ENCODE measurements around the gene PDLIM7.

DNA sequence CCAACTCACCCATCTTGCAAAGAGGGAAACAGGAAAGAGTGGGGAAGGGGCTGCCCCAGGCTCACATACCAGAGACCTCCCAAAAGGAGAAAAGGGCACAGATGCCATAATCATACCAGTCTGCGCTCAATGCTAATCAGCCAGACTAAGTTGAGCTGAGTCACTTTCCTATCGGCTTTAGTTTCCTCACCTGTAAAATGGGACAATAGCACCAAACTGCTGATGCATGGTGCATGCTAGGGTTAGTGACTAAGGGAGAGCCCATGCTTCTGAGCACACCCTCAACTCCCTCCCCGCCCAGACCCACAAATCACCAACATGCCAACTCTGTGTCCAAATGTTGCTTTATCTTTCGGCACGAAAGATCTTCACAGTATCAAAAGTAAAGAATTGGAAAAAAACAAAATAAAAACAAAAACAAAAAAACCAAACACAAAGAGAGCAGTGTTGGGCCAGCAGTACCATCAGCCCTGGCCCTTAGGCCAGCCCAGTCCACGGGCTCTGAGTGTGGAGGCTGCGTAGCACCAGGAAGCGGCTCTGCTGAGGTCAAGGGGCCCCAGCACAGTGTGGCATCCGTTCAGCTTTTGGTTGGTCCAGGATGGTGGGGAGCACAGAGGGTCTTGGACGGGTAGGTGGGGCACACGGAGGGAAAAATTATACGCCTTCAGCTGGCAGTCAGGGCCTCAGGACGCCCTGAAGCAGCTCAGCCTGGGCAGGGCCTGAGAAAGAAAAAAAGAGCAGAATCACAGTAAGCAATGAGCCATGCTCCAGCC is 22.2 kb upstream of the PDLIM7 start:
- no peak for TF ChIP-seq POLR2AphosphoS5 (IDR thresholded peaks at IDR 0.05; ENCODE audit: low read depth, low read length)
- TF ChIP-seq TAF1 (IDR thresholded peaks at IDR 0.05; ENCODE audit: borderline replicate concordance, insufficient read depth, low read length): no peak

All from PFSK-1 (cell line).